Peyer's patch (tissue), 4 donors: ENCODE results near the gene SLC22A31. TPM values are rescaled to one million over a fixed set of nuclear protein-coding genes. Genes with fewer than 3 reads are reported as not detected.
"Not testable (repeated sequence)": the region's sequence is repeated elsewhere in the genome, so short reads cannot be mapped to it uniquely, and the experiment has no call there.

ENCODE experiments used
- DNase-seq, 3 donors: peaks; one replicate each; pipeline ENCODE4 v3.0.0-alpha.2; 2017 to 2019
- H3K27ac ChIP-seq, 4 donors: fragments of 200-600 bp; sonication (generic); one replicate each; pipeline ENCODE4 v1.5.1; 2016 to 2019
- H3K27me3 ChIP-seq, 2 donors: fragments of 200-600 bp; sonication (generic); one replicate each; pipeline ENCODE4 v1.5.1; 2019
- H3K36me3 ChIP-seq, 3 donors: fragments of 200-600 bp; sonication (generic); one replicate each; pipeline ENCODE4 v1.5.1; 2016 to 2019
- H3K4me1 ChIP-seq, 4 donors: fragments of 200-600 bp; sonication (generic); one replicate each; pipeline ENCODE4 v1.5.1; 2016 to 2019
- H3K4me3 ChIP-seq, 4 donors: fragments of 200-600 bp; sonication (generic); 1 replicate in 3 of 4; 2 replicates in 1 of 4; pipeline ENCODE4 v1.5.1; 2016 to 2019; ENCODE audit warnings: mild to moderate bottlenecking in 1 of 4
- H3K9me3 ChIP-seq, 4 donors: fragments of 200-600 bp; sonication (generic); one replicate each; pipeline ENCODE4 v1.5.1; 2016 to 2019; ENCODE audit warnings: mild to moderate bottlenecking in 1 of 4
- CTCF ChIP-seq, 6 experiments: fragments of 450-650 bp in 4 of 6; fragments of 200-600 bp in 2 of 6; sonication (generic) in 1 of 6; IDR thresholded peaks; one replicate each; pipeline ENCODE4 v1.5.1; 2017 to 2019; ENCODE audit warnings: antibody characterized with exemption in 6 of 6, mild to moderate bottlenecking in 3 of 6, moderate library complexity in 1 of 6
- POLR2A ChIP-seq, 2 donors: fragments of 450-650 bp; IDR thresholded peaks; one replicate each; pipeline ENCODE4 v1.5.1; 2017; ENCODE audit warnings: antibody characterized with exemption in 2 of 2, mild to moderate bottlenecking in 2 of 2, moderate library complexity in 2 of 2
- total RNA-seq, 4 donors: library from RNA; depleted of rRNA; stranded (reverse); fragments of >200 nt; gene quantifications; one replicate each; pipeline ENCODE4 v1.1.0, GENCODE V29; 2016

The SLC22A31 gene
- total RNA-seq, 4 donors from 2014 or later, result 0.53 to 0.67 TPM; not detected in 2

- no peak for TF ChIP-seq CTCF (IDR thresholded peaks at IDR 0.05)
- no peak for TF ChIP-seq POLR2A (IDR thresholded peaks at IDR 0.05)
- DNase-seq, result peak in 1 of 3 donors; percentile 46
- no peaks in the 10 kb centered on the region for H3K9me3 ChIP-seq
- H3K36me3 ChIP-seq, result no peaks in the 10 kb centered on the region
- no peak overlapping the region for H3K4me3 ChIP-seq
- H3K27ac ChIP-seq, result no peak overlapping the region
- H3K4me1 ChIP-seq, result peaks cover 0 to 22% (median 5%) of the 10 kb centered on the region in 4 donors
- peaks cover 0 to 21% of the 10 kb centered on the region in 2 donors for H3K27me3 ChIP-seq
Observed at GRCh38 chr16:89195521-89196171, 4.7 kb downstream of the SLC22A31 start.

- Histone ChIP-seq H3K36me3 (no peaks in the 10 kb centered on the region), H3K27me3 (peaks cover 0 to 11% of the 10 kb centered on the region in 2 donors), H3K27ac (no peak overlapping the region), H3K4me3 (no peak overlapping the region), H3K4me1 (peaks cover 0 to 12% (median 3%) of the 10 kb centered on the region in 4 donors), H3K9me3 (no peaks in the 10 kb centered on the region)
- TF ChIP-seq CTCF (IDR thresholded peaks at IDR 0.05) (no peak), POLR2A (IDR thresholded peaks at IDR 0.05) (no peak)
- DNase-seq, result peak in 1 of 3 donors; percentile 45
Observed at GRCh38 chr16:89194340-89195311, 5.7 kb downstream of the SLC22A31 start.

- Histone ChIP-seq H3K27ac (no peak overlapping the region), H3K36me3 (no peaks in the 10 kb centered on the region), H3K9me3 (no peaks in the 10 kb centered on the region), H3K4me3 (no peak overlapping the region), H3K27me3 (peaks cover 0 to 2% of the 10 kb centered on the region in 2 donors), H3K4me1 (peaks cover 0 to 10% (median 3%) of the 10 kb centered on the region in 4 donors)
- TF ChIP-seq CTCF (IDR thresholded peaks at IDR 0.05), result no peak
- no peak for TF ChIP-seq POLR2A (IDR thresholded peaks at IDR 0.05)
- DNase-seq, result peak in 1 of 3 donors; percentile 46
Observed at GRCh38 chr16:89193576-89194293, 6.6 kb downstream of the SLC22A31 start.

GRCh38 chr16:89192956-89193575 is 7.3 kb downstream of the SLC22A31 start:
- H3K27me3 ChIP-seq, result no peaks in the 10 kb centered on the region
- no peaks in the 10 kb centered on the region for H3K9me3 ChIP-seq
- H3K4me1 ChIP-seq, result peaks cover 0 to 10% (median 3%) of the 10 kb centered on the region in 4 donors
- TF ChIP-seq CTCF (IDR thresholded peaks at IDR 0.05) (no peak), POLR2A (IDR thresholded peaks at IDR 0.05) (no peak)
- peak in 1 of 3 donors; percentile 53 for DNase-seq
- H3K27ac ChIP-seq, result no peak overlapping the region
- no peak overlapping the region for H3K4me3 ChIP-seq
- no peaks in the 10 kb centered on the region for H3K36me3 ChIP-seq

- peak overlapping the region in 1 of 4 donors; percentile 17 for H3K27ac ChIP-seq
- peak overlapping the region; percentile 35 to 52 (median 49) for H3K4me3 ChIP-seq
- H3K9me3 ChIP-seq, H3K27me3 ChIP-seq, H3K36me3 ChIP-seq: not testable (repeated sequence)
- DNase-seq, result peak in 2 of 3 donors; percentile 68 to 79
- H3K4me1 ChIP-seq, result peaks cover 0 to 10% (median 3%) of the 10 kb centered on the region in 4 donors
Observed at GRCh38 chr16:89192186-89192955, 8.0 kb downstream of the SLC22A31 start.
